Muscle layer of colon (tissue), 2 donors: ENCODE measurements around the gene ALK.

Experiments used
- H3K27ac ChIP-seq: one replicate; pipeline ENCODE4 v1.7.0; 2013; ENCODE audit warnings: low read depth, mild to moderate bottlenecking, low read length, moderate library complexity
- H3K27me3 ChIP-seq, 2 donors: one replicate each; pipeline ENCODE4 v1.7.0; 2013; ENCODE audit warnings: low read length in 2 of 2, mild to moderate bottlenecking in 2 of 2; ENCODE audit not compliant: insufficient read depth in 2 of 2, control insufficient read depth in 1 of 2
- H3K36me3 ChIP-seq: one replicate; pipeline ENCODE4 v1.7.0; 2013; ENCODE audit warnings: mild to moderate bottlenecking, low read length; ENCODE audit not compliant: insufficient read depth
- H3K4me1 ChIP-seq: one replicate; pipeline ENCODE4 v1.7.0; 2013; ENCODE audit warnings: mild to moderate bottlenecking, low read length; ENCODE audit not compliant: insufficient read depth
- H3K4me3 ChIP-seq, 2 donors: one replicate each; pipeline ENCODE4 v1.7.0; 2013; ENCODE audit warnings: low read length in 2 of 2, low read depth in 1 of 2, mild to moderate bottlenecking in 1 of 2, moderate library complexity in 1 of 2
- H3K9ac ChIP-seq: one replicate; pipeline ENCODE4 v1.7.0; 2013; ENCODE audit warnings: low read length
- H3K9me3 ChIP-seq: one replicate; pipeline ENCODE4 v1.7.0; 2013; ENCODE audit warnings: mild to moderate bottlenecking, low read length
- donor health status: abdominal sarcoma.
- donor health status: Adenocarcinoma of cecum.

ALK gene

GRCh38 chr2:29583548-29584156 lies 337.7 kb downstream of the ALK start:
- no peaks in the 10 kb centered on the region for H3K36me3 ChIP-seq
- H3K27me3 ChIP-seq, result no peaks in the 10 kb centered on the region
- no peaks in the 10 kb centered on the region for H3K9me3 ChIP-seq
- no peak overlapping the region for H3K4me3 ChIP-seq
- H3K27ac ChIP-seq, result no peak overlapping the region
- no peaks in the 10 kb centered on the region for H3K4me1 ChIP-seq
- H3K9ac ChIP-seq, result no peak overlapping the region

- Histone ChIP-seq H3K4me1 (no peaks in the 10 kb centered on the region), H3K27ac (no peak overlapping the region), H3K9ac (no peak overlapping the region), H3K9me3 (no peaks in the 10 kb centered on the region), H3K36me3 (no peaks in the 10 kb centered on the region), H3K27me3 (no peaks in the 10 kb centered on the region), H3K4me3 (no peak overlapping the region)
Measured at GRCh38 chr2:29583104-29583503, 338.3 kb downstream of the ALK start.

DNA sequence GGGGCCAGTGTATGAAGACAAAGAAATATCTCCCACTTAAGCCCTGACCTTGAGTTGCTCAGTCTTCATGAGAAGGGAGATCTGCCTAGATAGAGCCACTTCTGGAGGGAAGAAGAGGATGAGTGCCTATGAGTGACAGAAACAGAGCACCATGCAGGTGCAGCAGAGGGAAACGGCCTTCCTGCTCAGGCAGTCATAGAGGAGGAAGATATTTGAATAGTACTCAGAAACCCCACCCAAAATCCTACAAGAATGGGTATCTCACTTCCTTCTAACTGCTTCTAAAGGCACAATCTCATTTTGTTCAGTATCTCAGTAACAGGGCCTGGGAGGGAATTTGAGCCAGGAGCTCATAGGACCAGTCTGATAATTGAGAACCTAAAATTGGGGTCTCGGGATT lies 339.3 kb downstream of the ALK start:
- Histone ChIP-seq H3K27ac (no peak overlapping the region), H3K4me1 (no peaks in the 10 kb centered on the region), H3K9ac (no peak overlapping the region), H3K9me3 (no peaks in the 10 kb centered on the region), H3K36me3 (no peaks in the 10 kb centered on the region), H3K27me3 (no peaks in the 10 kb centered on the region), H3K4me3 (no peak overlapping the region)

DNA sequence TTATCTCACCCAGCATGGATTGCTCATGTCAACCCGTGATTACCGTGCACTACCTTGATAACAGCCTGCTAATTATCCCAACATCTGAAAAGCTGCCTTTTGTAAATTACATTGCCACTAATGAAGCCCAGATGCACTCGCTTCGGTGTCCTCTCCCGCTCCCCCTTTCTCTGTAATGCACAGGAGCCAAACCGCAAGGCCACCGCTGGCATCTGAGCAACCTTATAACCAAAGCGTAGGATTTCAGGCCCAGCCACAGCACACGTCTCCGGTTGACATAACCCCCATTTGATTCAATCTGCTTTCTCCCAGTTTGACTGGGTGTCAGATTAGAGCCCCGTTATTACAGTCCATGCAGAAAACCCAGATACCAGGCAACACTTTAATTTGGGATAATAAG lies 341.2 kb downstream of the ALK start:
- no peaks in the 10 kb centered on the region for H3K4me1 ChIP-seq
- H3K27me3 ChIP-seq, result no peaks in the 10 kb centered on the region
- no peaks in the 10 kb centered on the region for H3K36me3 ChIP-seq
- no peak overlapping the region for H3K4me3 ChIP-seq
- H3K27ac ChIP-seq, result no peak overlapping the region
- H3K9me3 ChIP-seq, result no peaks in the 10 kb centered on the region
- no peak overlapping the region for H3K9ac ChIP-seq

GRCh38 chr2:29579495-29580169 lies 341.8 kb downstream of the ALK start:
- Histone ChIP-seq H3K9me3 (no peaks in the 10 kb centered on the region), H3K9ac (no peak overlapping the region), H3K27ac (no peak overlapping the region), H3K36me3 (no peaks in the 10 kb centered on the region), H3K4me1 (no peaks in the 10 kb centered on the region), H3K27me3 (no peaks in the 10 kb centered on the region), H3K4me3 (no peak overlapping the region)

DNA sequence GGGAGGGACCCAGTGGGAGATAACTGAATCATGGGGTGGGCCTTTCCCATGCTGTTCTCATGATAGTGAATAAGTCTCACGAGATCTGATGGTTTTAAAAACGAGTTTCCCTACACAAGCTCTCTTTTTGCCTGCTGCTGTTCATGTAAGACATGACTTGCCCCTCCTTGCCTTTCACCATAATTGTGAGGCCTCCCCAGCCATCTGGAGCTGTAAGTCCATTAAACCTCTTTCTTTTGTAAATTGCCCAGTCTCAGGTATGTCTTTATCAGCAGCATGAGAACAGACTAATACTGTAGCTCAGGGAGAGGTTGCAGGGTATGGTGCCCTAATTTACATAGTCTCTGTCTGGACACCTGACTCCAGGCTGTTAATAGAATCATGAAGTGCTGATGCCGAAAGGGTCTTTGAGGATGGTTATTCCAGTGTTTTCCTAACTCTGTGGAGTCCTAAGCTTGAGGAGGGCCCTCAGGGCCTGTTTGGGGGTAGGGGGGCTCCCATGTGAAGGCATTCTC lies 343.2 kb downstream of the ALK start:
- Histone ChIP-seq H3K36me3 (no peaks in the 10 kb centered on the region), H3K4me1 (no peaks in the 10 kb centered on the region), H3K4me3 (no peak overlapping the region), H3K27me3 (no peaks in the 10 kb centered on the region), H3K9me3 (no peaks in the 10 kb centered on the region), H3K27ac (no peak overlapping the region), H3K9ac (no peak overlapping the region)

DNA sequence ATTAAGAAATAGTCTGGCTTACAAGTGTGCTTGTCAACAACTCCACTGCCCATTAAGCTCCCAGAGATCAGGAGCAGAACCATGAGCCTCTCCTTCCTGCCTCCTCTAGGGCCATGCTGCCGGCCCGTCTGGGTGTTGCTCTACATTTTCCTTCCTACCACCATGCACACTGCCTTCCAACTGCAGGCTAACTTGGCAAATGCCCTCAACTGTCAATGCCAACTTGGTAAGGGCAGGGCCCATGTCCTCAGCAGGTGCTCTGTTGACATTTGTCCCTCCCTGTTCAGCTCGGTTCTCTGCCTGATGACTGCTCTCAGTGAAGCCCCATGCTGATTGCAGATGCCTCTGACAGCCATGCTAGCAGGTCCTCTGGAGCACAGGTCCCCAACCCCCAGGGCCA lies 345.2 kb downstream of the ALK start:
- no peak overlapping the region for H3K4me3 ChIP-seq
- H3K9me3 ChIP-seq, result no peaks in the 10 kb centered on the region
- no peak overlapping the region for H3K9ac ChIP-seq
- no peaks in the 10 kb centered on the region for H3K36me3 ChIP-seq
- H3K27me3 ChIP-seq, result no peaks in the 10 kb centered on the region
- H3K4me1 ChIP-seq, result no peaks in the 10 kb centered on the region
- H3K27ac ChIP-seq, result no peak overlapping the region

- H3K36me3 ChIP-seq, result no peaks in the 10 kb centered on the region
- H3K27ac ChIP-seq, result no peak overlapping the region
- H3K9me3 ChIP-seq, result no peaks in the 10 kb centered on the region
- no peaks in the 10 kb centered on the region for H3K4me1 ChIP-seq
- H3K4me3 ChIP-seq, result no peak overlapping the region
- no peak overlapping the region for H3K9ac ChIP-seq
- H3K27me3 ChIP-seq, result no peaks in the 10 kb centered on the region
Measured at GRCh38 chr2:29575370-29575890, 346.0 kb downstream of the ALK start.

- Histone ChIP-seq H3K4me3 (no peak overlapping the region), H3K27ac (no peak overlapping the region), H3K9me3 (no peaks in the 10 kb centered on the region), H3K27me3 (no peaks in the 10 kb centered on the region), H3K4me1 (no peaks in the 10 kb centered on the region), H3K36me3 (no peaks in the 10 kb centered on the region), H3K9ac (no peak overlapping the region)
Measured at GRCh38 chr2:29573612-29574011, 347.8 kb downstream of the ALK start.

DNA sequence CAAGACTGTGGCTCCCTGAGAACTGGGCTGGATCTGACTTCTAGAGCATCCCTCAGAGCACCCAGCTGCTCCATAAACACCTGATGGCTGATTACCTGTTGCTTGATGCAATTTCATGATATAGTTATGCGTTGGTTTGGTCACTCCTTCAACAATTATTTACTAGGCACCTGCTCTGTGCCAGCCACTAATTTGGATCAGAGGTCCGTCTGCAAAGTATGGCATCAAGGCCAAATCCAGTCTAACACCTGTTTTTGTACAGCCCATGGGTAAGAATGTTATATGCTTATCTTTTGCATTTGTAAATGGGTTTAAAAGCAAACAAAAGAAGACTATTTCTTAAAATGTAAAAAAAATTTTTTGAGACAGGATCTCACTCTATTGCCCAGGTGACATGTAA lies 348.2 kb downstream of the ALK start:
- Histone ChIP-seq H3K9ac (no peak overlapping the region), H3K9me3 (no peaks in the 10 kb centered on the region), H3K4me3 (no peak overlapping the region), H3K27me3 (no peaks in the 10 kb centered on the region), H3K4me1 (no peaks in the 10 kb centered on the region), H3K27ac (no peak overlapping the region), H3K36me3 (no peaks in the 10 kb centered on the region)

GRCh38 chr2:29570539-29570938 lies 350.8 kb downstream of the ALK start:
- no peak overlapping the region for H3K4me3 ChIP-seq
- H3K4me1 ChIP-seq, result no peaks in the 10 kb centered on the region
- H3K9me3 ChIP-seq, result no peaks in the 10 kb centered on the region
- H3K36me3 ChIP-seq, result no peaks in the 10 kb centered on the region
- no peak overlapping the region for H3K27ac ChIP-seq
- no peaks in the 10 kb centered on the region for H3K27me3 ChIP-seq
- H3K9ac ChIP-seq, result no peak overlapping the region
